ENCODE measurements around the gene TANC1. TPM values are rescaled to one million over a fixed set of nuclear protein-coding genes. Genes with fewer than 3 reads are reported as not detected.
"Not testable (repeated sequence)": the region's sequence is repeated elsewhere in the genome, so short reads cannot be mapped to it uniquely, and the experiment has no call there.

TANC1 gene
- total and polyA plus RNA-seq, 2 donors (not counting 3 experiments of a cell fraction or from before 2014, with no cell fraction given): 58.9 to 99.4 TPM

DNA sequence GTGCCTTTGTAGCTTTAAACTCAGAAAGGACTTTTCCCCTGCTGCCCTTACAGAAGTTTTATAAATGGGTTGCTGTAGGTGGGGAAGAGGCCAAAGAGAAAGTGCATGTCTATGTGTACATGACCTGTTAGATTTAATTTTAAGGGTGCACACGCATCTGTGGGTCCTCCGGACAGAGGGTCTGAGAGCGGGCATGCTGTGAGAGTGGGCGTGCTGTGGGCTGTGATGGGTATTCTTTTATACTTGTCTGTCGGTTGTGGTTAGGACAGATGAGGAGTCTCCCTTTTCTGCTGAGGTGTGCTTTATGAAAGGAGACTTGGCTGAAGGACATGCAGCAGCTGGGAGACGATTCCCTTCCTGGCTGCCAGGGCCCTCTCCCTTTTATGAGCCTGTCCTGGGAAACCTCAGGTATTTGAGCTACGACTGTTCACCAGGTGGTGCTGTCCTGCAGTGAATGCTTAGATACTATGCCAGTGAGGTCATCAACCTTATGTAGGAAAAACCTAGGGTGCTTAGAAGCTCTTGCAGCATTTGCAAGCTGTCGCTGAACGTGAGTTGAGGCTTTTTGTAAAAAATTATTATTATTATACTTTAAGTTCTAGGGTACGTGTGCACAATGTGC, 67.5 kb downstream of the TANC1 start:
- ChIA-PET CTCF (interaction anchor here (1.1 to 2.8 kb wide), 5 partner anchors 12 to 84 kb away, joined by 3 to 11 read pairs (median 4); no protein-coding TSS in a partner anchor), POLR2A (no interaction called here)
- H3K36me3 ChIP-seq (ENCODE audit: control insufficient read depth in 2 of 2, extremely low read depth in 1 of 2, insufficient read depth in 2 of 2, low read length in 2 of 2): no peaks in the 10 kb centered on the region
- TF ChIP-seq CTCF (IDR thresholded peaks at IDR 0.05; ENCODE audit: extremely low read depth in 1 of 2, insufficient read depth in 1 of 2, low read depth in 1 of 2, low read length in 2 of 2) (peak in 1 of 2 donors; percentile 6), GATA2 (IDR thresholded peaks at IDR 0.05; ENCODE audit: insufficient read depth, insufficient read length, low read depth, low read length) (no peak), EZH2 (IDR thresholded peaks at IDR 0.05; ENCODE audit: borderline replicate concordance, low read depth, low read length, severe bottlenecking) (no peak), POLR2A (IDR thresholded peaks at IDR 0.05; ENCODE audit: low read depth, low read length) (no peak), FOS (IDR thresholded peaks at IDR 0.05; ENCODE audit: borderline replicate concordance, insufficient read depth, low read length) (no peak), JUN (IDR thresholded peaks at IDR 0.05; ENCODE audit: borderline replicate concordance, insufficient read depth, insufficient read length, low read depth) (no peak)
- intact Hi-C loops (cut with micrococcal nuclease) (loop anchor here (1.0 kb wide), 1 partner anchor 82 kb away; no protein-coding TSS in a partner anchor), dilution Hi-C loops (cut with MboI; ENCODE audit: extremely low pct_ligation_motif_present, low sequenced_read_pairs) (no loop called here)
- H3K9ac ChIP-seq (replicated peaks; ENCODE audit: extremely low read depth, insufficient read depth, low read length): no peak overlapping the region
- DNase-seq (ENCODE audit: low read depth, low spot score) (peak; percentile 46), FAIRE-seq (no peak)
- no peak overlapping the region for H3K4me2 ChIP-seq (ENCODE audit: insufficient read depth, low read length)
- no TSS peak for BruUV-seq (replicated peaks)
- H3K9me1 ChIP-seq (replicated peaks; ENCODE audit: control insufficient read depth, extremely low read depth, insufficient read depth, low read length): no peaks in the 10 kb centered on the region
- H3K4me1 ChIP-seq (ENCODE audit: control insufficient read depth, extremely low read depth, insufficient read depth, low read length): peaks cover 22% of the 10 kb centered on the region
- H3K27me3 ChIP-seq (ENCODE audit: control insufficient read depth in 2 of 2, insufficient read depth in 2 of 2, low read length in 2 of 2): no peaks in the 10 kb centered on the region
- no peak overlapping the region for H3K27ac ChIP-seq (ENCODE audit: insufficient read depth, low read depth, low read length)
- peaks cover 65% of the 10 kb centered on the region for H3K79me2 ChIP-seq (ENCODE audit: control insufficient read depth, insufficient read depth, low read length)
- H2AFZ ChIP-seq (ENCODE audit: low read depth, low read length): no peak overlapping the region
- H3K4me3 ChIP-seq (replicated peaks in 1 of 3; ENCODE audit: insufficient read depth in 1 of 3, low read depth in 1 of 3, low read length in 3 of 3): no peak overlapping the region
- H3K9me3 ChIP-seq (replicated peaks; ENCODE audit: control insufficient read depth, insufficient read depth, low read length): no peaks in the 10 kb centered on the region
- H4K20me1 ChIP-seq (replicated peaks; ENCODE audit: control insufficient read depth, extremely low read depth, insufficient read depth, low read length): no peaks in the 10 kb centered on the region

DNA sequence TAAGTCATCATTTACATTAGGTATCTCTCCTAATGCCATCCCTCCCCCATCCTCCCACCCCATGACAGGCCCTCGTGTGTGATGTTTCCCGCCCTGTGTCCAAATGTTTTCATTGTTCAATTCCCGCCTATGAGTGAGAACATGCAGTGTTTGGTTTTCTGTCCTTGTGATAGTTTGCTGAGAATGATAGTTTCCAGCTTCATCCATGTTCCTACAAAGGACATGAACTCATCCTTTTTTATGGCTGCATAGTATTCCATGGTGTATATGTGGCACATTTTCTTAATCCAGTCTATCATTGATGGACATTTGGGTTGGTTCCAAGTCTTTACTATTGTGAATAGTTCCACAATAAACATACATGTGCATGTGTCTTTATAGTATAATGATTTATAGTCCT, 68.0 kb downstream of the TANC1 start:
- CTCF ChIA-PET: interaction anchor here (1.1 to 2.8 kb wide), 3 partner anchors 56 to 83 kb away, joined by 3 to 11 read pairs (median 4); no protein-coding TSS in a partner anchor
- H2AFZ ChIP-seq (ENCODE audit: low read depth, low read length); dilution Hi-C loops (cut with MboI; ENCODE audit: extremely low pct_ligation_motif_present, low sequenced_read_pairs); H3K9ac ChIP-seq (replicated peaks; ENCODE audit: extremely low read depth, insufficient read depth, low read length); H3K36me3 ChIP-seq (ENCODE audit: control insufficient read depth in 2 of 2, extremely low read depth in 1 of 2, insufficient read depth in 2 of 2, low read length in 2 of 2); H3K9me3 ChIP-seq (replicated peaks; ENCODE audit: control insufficient read depth, insufficient read depth, low read length); POLR2A ChIA-PET; BruUV-seq (replicated peaks); H4K20me1 ChIP-seq (replicated peaks; ENCODE audit: control insufficient read depth, extremely low read depth, insufficient read depth, low read length); H3K4me3 ChIP-seq (replicated peaks in 1 of 3; ENCODE audit: insufficient read depth in 1 of 3, low read depth in 1 of 3, low read length in 3 of 3); H3K27ac ChIP-seq (ENCODE audit: insufficient read depth, low read depth, low read length); H3K4me2 ChIP-seq (ENCODE audit: insufficient read depth, low read length); H3K9me1 ChIP-seq (replicated peaks; ENCODE audit: control insufficient read depth, extremely low read depth, insufficient read depth, low read length); FAIRE-seq; H3K27me3 ChIP-seq (ENCODE audit: control insufficient read depth in 2 of 2, insufficient read depth in 2 of 2, low read length in 2 of 2); DNase-seq (ENCODE audit: low read depth, low spot score): not testable (repeated sequence)
- H3K79me2 ChIP-seq (ENCODE audit: control insufficient read depth, insufficient read depth, low read length): peaks cover 67% of the 10 kb centered on the region
- H3K4me1 ChIP-seq (ENCODE audit: control insufficient read depth, extremely low read depth, insufficient read depth, low read length): peaks cover 16% of the 10 kb centered on the region
- intact Hi-C loops (cut with micrococcal nuclease): loop anchor here (1.0 kb wide), 1 partner anchor 82 kb away; no protein-coding TSS in a partner anchor

GRCh38 chr2:159041328-159041727, 72.9 kb downstream of the TANC1 start:
- H3K27me3 ChIP-seq (ENCODE audit: control insufficient read depth in 2 of 2, insufficient read depth in 2 of 2, low read length in 2 of 2); dilution Hi-C loops (cut with MboI; ENCODE audit: extremely low pct_ligation_motif_present, low sequenced_read_pairs); H3K9me1 ChIP-seq (replicated peaks; ENCODE audit: control insufficient read depth, extremely low read depth, insufficient read depth, low read length); H4K20me1 ChIP-seq (replicated peaks; ENCODE audit: control insufficient read depth, extremely low read depth, insufficient read depth, low read length); POLR2A ChIA-PET; BruUV-seq (replicated peaks); H3K9me3 ChIP-seq (replicated peaks; ENCODE audit: control insufficient read depth, insufficient read depth, low read length); H3K9ac ChIP-seq (replicated peaks; ENCODE audit: extremely low read depth, insufficient read depth, low read length); DNase-seq (ENCODE audit: low read depth, low spot score); H2AFZ ChIP-seq (ENCODE audit: low read depth, low read length); intact Hi-C loops (cut with micrococcal nuclease); FAIRE-seq; H3K4me2 ChIP-seq (ENCODE audit: insufficient read depth, low read length); H3K27ac ChIP-seq (ENCODE audit: insufficient read depth, low read depth, low read length); H3K36me3 ChIP-seq (ENCODE audit: control insufficient read depth in 2 of 2, extremely low read depth in 1 of 2, insufficient read depth in 2 of 2, low read length in 2 of 2); H3K4me3 ChIP-seq (replicated peaks in 1 of 3; ENCODE audit: insufficient read depth in 1 of 3, low read depth in 1 of 3, low read length in 3 of 3): not testable (repeated sequence)
- Histone ChIP-seq H3K4me1 (ENCODE audit: control insufficient read depth, extremely low read depth, insufficient read depth, low read length) (peaks cover 19% of the 10 kb centered on the region), H3K79me2 (ENCODE audit: control insufficient read depth, insufficient read depth, low read length) (peaks cover 57% of the 10 kb centered on the region)
- CTCF ChIA-PET: interaction anchor here (1.6 kb wide), 1 partner anchor 10 kb away, joined by 4 read pairs; no protein-coding TSS in a partner anchor
